Psoas muscle (tissue), 8 donors: Measurements from ENCODE around the gene TNIK. TPM values are rescaled to one million over a fixed set of nuclear protein-coding genes. Genes with fewer than 3 reads are reported as not detected.

Source experiments
- ATAC-seq, 4 donors: fragments of 200-7000 bp; cut with Tn5 transposase; one replicate each; pipeline ENCODE4 v1.9.1; 2020; ENCODE audit warnings: moderate library complexity in 3 of 4, mild to moderate bottlenecking in 2 of 4
- DNase-seq, 2 donors: peaks; one replicate each; pipeline ENCODE4 v3.0.0-alpha.2; 2020
- H3K27ac ChIP-seq: fragments of 200-600 bp; one replicate; pipeline ENCODE4 v1.8.0; 2022
- H3K27me3 ChIP-seq, 3 donors: fragments of 200-600 bp in 1 of 3; one replicate each; pipeline versions ENCODE4 v1.6.1 to v1.8.0; 2013 to 2022; ENCODE audit warnings: low read length in 2 of 3, mild to moderate bottlenecking in 2 of 3, moderate library complexity in 1 of 3; ENCODE audit not compliant: insufficient read depth in 3 of 3
- H3K36me3 ChIP-seq, 2 donors: fragments of 200-600 bp in 1 of 2; one replicate each; pipeline versions ENCODE4 v1.6.1 to v1.8.0; 2013 to 2022; ENCODE audit warnings: low read depth in 1 of 2, mild to moderate bottlenecking in 1 of 2, moderate library complexity in 1 of 2; ENCODE audit not compliant: insufficient read depth in 1 of 2
- H3K4me1 ChIP-seq: fragments of 200-600 bp; one replicate; pipeline ENCODE4 v1.8.0; 2022
- H3K4me3 ChIP-seq: fragments of 200-600 bp; one replicate; pipeline ENCODE4 v1.8.0; 2022; ENCODE audit warnings: mild to moderate bottlenecking
- H3K9me3 ChIP-seq: fragments of 200-600 bp; one replicate; pipeline ENCODE4 v1.8.0; 2022
- WGBS, 3 donors: extraction: QIAGEN DNeasy Blood & Tissue Kit; methylation state at CpG; one replicate each; pipeline versions ENCODE4 v1.1.6 to v1.1.7; 2013; 5-methylcytosine and 5-hydroxymethylcytosine counted together
- intact Hi-C, 2 donors: fragments of 100-400 bp; cut with DNase I; formaldehyde crosslinking; loops; one replicate each; pipeline versions ENCODE4 v1.11.0 to v1.14.2; 2022
- polyA plus RNA-seq, 3 donors: library from polyadenylated mRNA; stranded (reverse); fragments of 200-250 nt; gene quantifications; one replicate each; pipeline ENCODE4 v1.2.3, GENCODE V29; 2013
- total RNA-seq, 4 donors: library from RNA; stranded (reverse); fragmentation: NEBNext Ultra II Directional in 2 of 4; extraction: Animal tissue kit (Norgen Biotek cat#: 25700) in 2 of 4; gene quantifications; one replicate each; pipeline versions ENCODE4 v1.2.1 to v1.2.4, GENCODE V29; 2021 to 2023
- TF ChIP-seq, protein P1 (sequence below): fragments of 200-600 bp; IDR thresholded peaks from one replicate; pipeline ENCODE4 v1.8.0; 2022; ENCODE audit warnings: antibody characterized with exemption
- donor health status: healthy with polysubstance abuse.
- donor health status: DM: no; HTN: no; CAD: no; lungs with moderate emphysema.
- donor health status: Bipolar disorder and iron deficiency.
- donor health status: healthy.
- donor health status: DM: yes; HTN: yes; CAD: no.
- donor health status: DM: no; HTN: no; CAD: no.
- donor health status: DM: no; HTN: no; CAD: no.
- donor health status: DM: yes; HTN: yes; CAD: no.

Gene TNIK
- total and polyA plus RNA-seq, 7 donors = 9.9 to 32.4 (median 12.5) TPM

DNA sequence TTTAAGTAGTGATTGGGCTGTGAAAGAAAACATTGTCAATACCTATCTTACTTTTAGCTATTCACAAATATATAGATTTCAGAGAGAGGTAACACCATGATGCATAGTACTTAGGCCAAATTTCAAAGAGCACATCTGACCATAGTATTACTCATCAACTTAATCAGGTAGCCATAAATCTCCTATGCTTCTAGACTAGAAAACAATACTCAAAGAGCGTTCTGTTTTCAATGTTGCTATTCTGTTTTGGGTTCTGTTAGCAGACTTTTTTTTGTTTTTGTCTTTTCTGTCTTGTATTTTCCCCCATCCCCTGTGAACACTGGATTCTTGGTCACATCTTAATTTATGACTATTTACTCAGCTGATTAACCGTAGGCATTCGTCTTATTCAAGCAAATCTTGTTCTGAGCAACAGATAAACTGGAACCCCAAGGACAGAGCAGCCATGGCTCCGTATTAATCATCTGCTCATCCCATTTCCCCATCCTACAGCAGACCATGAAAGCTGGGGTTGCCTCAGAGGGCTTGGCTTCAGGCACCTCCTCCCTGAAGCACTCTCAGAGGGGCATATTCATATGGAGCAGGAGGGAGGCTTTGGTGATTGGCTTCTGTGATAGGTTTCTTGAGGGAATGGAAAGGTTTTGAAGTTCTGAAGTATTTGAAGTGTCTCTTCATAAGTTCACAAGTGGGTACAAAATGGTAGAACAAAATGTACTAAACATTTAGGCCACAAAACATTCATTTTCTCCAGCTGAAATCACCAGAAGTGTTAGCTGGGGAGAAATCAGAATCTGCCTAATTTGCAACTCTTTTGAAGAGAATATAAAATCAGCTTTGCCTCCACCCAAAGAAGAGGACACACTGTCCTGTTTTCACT lies 105.3 kb downstream of the TNIK start:
- Histone ChIP-seq H3K27me3 (no peaks in the 10 kb centered on the region), H3K9me3 (no peaks in the 10 kb centered on the region), H3K4me3 (no peak overlapping the region), H3K27ac (peak overlapping the region; percentile 44), H3K4me1 (peaks cover 27% of the 10 kb centered on the region), H3K36me3 (no peaks in the 10 kb centered on the region)
- ATAC-seq (peak in 3 of 4 donors; percentile 36 to 52 (median 41)), DNase-seq (no peak)
- intact Hi-C loops = loop anchor here in 1 of 2 donors (10.0 kb wide), 1 partner anchor 60 kb away; no protein-coding TSS in a partner anchor
- TF ChIP-seq, protein P1, sequence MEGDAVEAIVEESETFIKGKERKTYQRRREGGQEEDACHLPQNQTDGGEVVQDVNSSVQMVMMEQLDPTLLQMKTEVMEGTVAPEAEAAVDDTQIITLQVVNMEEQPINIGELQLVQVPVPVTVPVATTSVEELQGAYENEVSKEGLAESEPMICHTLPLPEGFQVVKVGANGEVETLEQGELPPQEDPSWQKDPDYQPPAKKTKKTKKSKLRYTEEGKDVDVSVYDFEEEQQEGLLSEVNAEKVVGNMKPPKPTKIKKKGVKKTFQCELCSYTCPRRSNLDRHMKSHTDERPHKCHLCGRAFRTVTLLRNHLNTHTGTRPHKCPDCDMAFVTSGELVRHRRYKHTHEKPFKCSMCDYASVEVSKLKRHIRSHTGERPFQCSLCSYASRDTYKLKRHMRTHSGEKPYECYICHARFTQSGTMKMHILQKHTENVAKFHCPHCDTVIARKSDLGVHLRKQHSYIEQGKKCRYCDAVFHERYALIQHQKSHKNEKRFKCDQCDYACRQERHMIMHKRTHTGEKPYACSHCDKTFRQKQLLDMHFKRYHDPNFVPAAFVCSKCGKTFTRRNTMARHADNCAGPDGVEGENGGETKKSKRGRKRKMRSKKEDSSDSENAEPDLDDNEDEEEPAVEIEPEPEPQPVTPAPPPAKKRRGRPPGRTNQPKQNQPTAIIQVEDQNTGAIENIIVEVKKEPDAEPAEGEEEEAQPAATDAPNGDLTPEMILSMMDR = no peak
- 83 to 89% (median 88%) methylated on average over 4 of the region's 4 CpGs for WGBS, 3 donors

DNA sequence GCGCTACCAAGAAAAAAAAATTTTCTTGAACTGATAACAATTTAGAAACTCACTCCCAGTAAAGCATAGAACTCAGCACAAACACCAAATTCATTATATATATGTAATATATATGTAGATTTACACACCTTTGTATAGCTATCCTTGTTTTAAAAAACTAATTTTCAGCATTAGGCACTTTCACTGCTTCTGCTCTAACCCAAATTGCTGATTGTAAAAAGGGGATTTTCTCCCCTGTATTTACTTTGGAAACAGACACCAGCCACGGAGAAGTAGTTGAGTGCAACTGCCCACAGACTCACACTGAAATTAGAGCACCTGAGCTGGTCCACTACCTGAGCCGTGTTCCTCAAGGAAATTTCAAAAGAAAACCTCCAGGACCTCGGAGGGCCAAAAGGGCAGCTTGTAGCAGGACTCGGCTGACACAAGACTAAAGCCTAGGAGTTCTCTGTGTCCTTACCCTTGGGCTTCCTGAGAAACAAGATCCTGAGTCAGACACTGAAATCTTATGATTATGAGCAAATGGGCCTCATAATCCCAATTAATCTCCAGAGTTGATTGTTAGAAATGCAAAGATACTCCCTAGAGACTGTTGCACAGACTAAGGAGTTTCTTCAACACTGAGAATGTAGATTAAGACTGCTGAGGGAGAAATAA lies 106.0 kb downstream of the TNIK start:
- H3K4me3 ChIP-seq = no peak overlapping the region
- H3K4me1 ChIP-seq = peaks cover 31% of the 10 kb centered on the region
- intact Hi-C loops = loop anchor here in 1 of 2 donors (10.0 kb wide), 1 partner anchor 61 kb away; no protein-coding TSS in a partner anchor
- DNase-seq = no peak
- H3K9me3 ChIP-seq = no peaks in the 10 kb centered on the region
- no peaks in the 10 kb centered on the region for H3K36me3 ChIP-seq
- H3K27ac ChIP-seq = peak overlapping the region; percentile 44
- ATAC-seq = no peak
- H3K27me3 ChIP-seq = no peaks in the 10 kb centered on the region
- WGBS, 3 donors = 71 to 80% (median 75%) methylated on average over 5 of the region's 5 CpGs
- TF ChIP-seq, protein P1 = no peak

DNA sequence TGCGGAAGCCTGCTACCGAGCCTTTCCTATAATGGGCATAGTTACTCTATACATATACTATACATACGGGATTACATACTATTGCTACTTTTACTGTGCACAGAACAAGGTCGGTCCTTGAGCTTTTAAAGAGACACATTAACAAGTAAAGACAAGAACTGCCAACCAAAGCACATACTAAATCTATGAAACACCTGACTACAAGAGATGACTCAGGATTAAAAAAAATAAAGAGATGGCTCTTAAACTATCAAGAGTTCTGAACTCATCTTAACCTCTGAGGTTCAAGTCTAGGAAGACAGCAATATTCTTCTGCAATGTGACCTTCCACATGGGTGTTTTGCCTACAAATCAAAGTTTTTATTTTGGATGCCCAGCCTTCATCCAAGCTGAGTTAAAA lies 106.8 kb downstream of the TNIK start:
- Histone ChIP-seq H3K9me3 (no peaks in the 10 kb centered on the region), H3K4me1 (peaks cover 35% of the 10 kb centered on the region), H3K4me3 (no peak overlapping the region), H3K27me3 (no peaks in the 10 kb centered on the region), H3K36me3 (no peaks in the 10 kb centered on the region), H3K27ac (peak overlapping the region; percentile 44)
- ATAC-seq (peak in 3 of 4 donors; percentile 52 to 65 (median 63)), DNase-seq (no peak)
- intact Hi-C loops = loop anchor here in 1 of 2 donors (10.0 kb wide), 1 partner anchor 61 kb away; no protein-coding TSS in a partner anchor
- 78 to 87% (median 84%) methylated on average over 4 of the region's 4 CpGs for WGBS, 3 donors
- TF ChIP-seq, protein P1 = no peak

DNA sequence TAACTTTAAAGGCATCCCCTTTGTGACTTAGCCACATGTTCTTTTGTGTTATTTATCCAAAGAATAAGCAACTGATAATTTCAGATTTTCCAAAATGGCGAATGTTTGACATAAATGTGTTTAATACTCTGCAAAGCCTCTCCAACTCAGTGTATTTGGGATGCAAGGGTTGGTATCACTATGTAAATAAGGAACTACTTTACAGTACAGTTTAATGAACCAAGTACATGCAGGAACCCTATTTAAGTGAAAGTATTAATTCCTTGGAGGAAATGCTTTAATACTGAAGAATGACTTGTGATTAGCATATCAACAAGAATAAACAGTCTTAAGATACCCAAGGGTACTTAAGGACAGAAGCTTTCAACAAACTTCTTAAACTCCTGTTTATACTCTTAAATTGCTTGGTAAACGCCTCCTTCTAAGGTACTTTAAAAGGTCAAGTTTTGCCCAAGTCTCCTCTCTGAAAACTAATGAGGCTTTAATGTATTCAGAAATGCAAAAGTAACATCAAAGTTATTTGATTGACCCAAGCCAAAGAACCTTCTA lies 107.7 kb downstream of the TNIK start:
- 94 to 97% (median 95%) methylated on average over 2 of the region's 2 CpGs for WGBS, 3 donors
- Histone ChIP-seq H3K9me3 (no peaks in the 10 kb centered on the region), H3K36me3 (no peaks in the 10 kb centered on the region), H3K27ac (peak overlapping the region; percentile 50), H3K27me3 (no peaks in the 10 kb centered on the region), H3K4me1 (peaks cover 45% of the 10 kb centered on the region), H3K4me3 (no peak overlapping the region)
- intact Hi-C loops = loop anchor here in 1 of 2 donors (10.0 kb wide), 1 partner anchor 62 kb away; no protein-coding TSS in a partner anchor
- TF ChIP-seq, protein P1 = no peak
- no peak for DNase-seq
- no peak for ATAC-seq
